H1 (cell line): Measurements from ENCODE around the gene HIVEP2. TPM values are rescaled to one million over a fixed set of nuclear protein-coding genes. Genes with fewer than 3 reads are reported as not detected.

Experiments used
- CTCF ChIA-PET: fragments of 300-600 bp; sonication (Branson Sonifier 250); formaldehyde crosslinking; loops from one replicate; lab custom pipeline; 2021; ENCODE audit not compliant: partially characterized antibody; lab: Charles Lee
- POLR2A ChIA-PET: fragments of 300-600 bp; sonication (Branson Sonifier 250); formaldehyde crosslinking; loops from one replicate; lab custom pipeline; 2021; ENCODE audit warnings: inconsistent platforms; ENCODE audit not compliant: partially characterized antibody; lab: Charles Lee
- DNase-seq, 2 experiments: peaks; one replicate each; pipeline versions ENCODE4 v3.0.0 to v3.0.0-alpha.2; 2010 to 2022; ENCODE audit warnings: low spot score in 2 of 2, low read depth in 1 of 2, mixed read lengths in 1 of 2
- FAIRE-seq: peaks from 2 replicates; lab custom pipeline; 2011; peaks lifted over from hg19 to GRCh38; lab: Jason Lieb, UNC
- H2AFZ ChIP-seq: 2 replicates; pipeline ENCODE4 v1.8.1; 2012; ENCODE audit warnings: low read length, inconsistent platforms
- H2AK5ac ChIP-seq: 2 replicates; pipeline ENCODE4 v1.6.1; 2013; ENCODE audit warnings: low read depth, low read length
- H2BK120ac ChIP-seq: replicated peaks from 2 replicates; pipeline ENCODE3; 2013; ENCODE audit warnings: low read depth, low read length, inconsistent platforms
- H2BK12ac ChIP-seq: 2 replicates; pipeline ENCODE4 v1.6.1; 2013; ENCODE audit warnings: low read depth, low read length
- H2BK15ac ChIP-seq: 2 replicates; pipeline ENCODE4 v1.6.1; 2013; ENCODE audit warnings: low read length
- H2BK20ac ChIP-seq: 2 replicates; pipeline ENCODE4 v1.6.1; 2013; ENCODE audit warnings: low read length
- H2BK5ac ChIP-seq: 2 replicates; pipeline ENCODE4 v1.6.1; 2013; ENCODE audit warnings: low read depth, low read length
- H3K14ac ChIP-seq: 2 replicates; pipeline ENCODE4 v1.6.1; 2013; ENCODE audit warnings: inconsistent platforms; ENCODE audit not compliant: insufficient read length
- H3K18ac ChIP-seq: 2 replicates; pipeline ENCODE4 v1.6.1; 2013; ENCODE audit warnings: low read length; ENCODE audit errors: extremely low read depth
- H3K23ac ChIP-seq: 2 replicates; pipeline ENCODE4 v1.6.1; 2013; ENCODE audit warnings: inconsistent platforms; ENCODE audit not compliant: insufficient read length
- H3K23me2 ChIP-seq: 2 replicates; pipeline ENCODE4 v1.6.1; 2013; ENCODE audit warnings: low read depth, low read length
- H3K27ac ChIP-seq: 2 replicates; pipeline ENCODE4 v1.6.1; 2011; ENCODE audit warnings: low read depth, low read length, inconsistent platforms
- H3K27me3 ChIP-seq, 4 experiments: replicated peaks in 1 of 4; 1 replicate in 1 of 4; 2 replicates in 3 of 4; pipeline versions ENCODE4 v1.6.1 to v1.8.1; 2011 to 2013; ENCODE audit warnings: low read length in 3 of 4, mild to moderate bottlenecking in 3 of 4, inconsistent platforms in 2 of 4, mixed read lengths in 2 of 4, moderate library complexity in 1 of 4; ENCODE audit not compliant: control insufficient read depth in 3 of 4, insufficient read depth in 3 of 4; ENCODE audit errors: extremely low read depth in 1 of 4
- H3K36me3 ChIP-seq, 4 experiments: 2 replicates each; pipeline versions ENCODE4 v1.6.1 to v1.8.1; 2011 to 2013; ENCODE audit warnings: mild to moderate bottlenecking in 4 of 4, low read length in 3 of 4, moderate library complexity in 2 of 4, control low read depth in 1 of 4, inconsistent platforms in 1 of 4; ENCODE audit not compliant: insufficient read depth in 4 of 4, control insufficient read depth in 2 of 4
- H3K4ac ChIP-seq: replicated peaks from 2 replicates; pipeline ENCODE3; 2013; ENCODE audit warnings: low read length, low read depth, mixed read lengths, inconsistent platforms; ENCODE audit not compliant: insufficient read length
- H3K4me1 ChIP-seq, 4 experiments: replicated peaks in 1 of 4; 1 replicate in 1 of 4; 2 replicates in 3 of 4; pipeline versions ENCODE4 v1.6.1 to v1.8.1; 2011 to 2013; ENCODE audit warnings: low read length in 3 of 4, inconsistent platforms in 2 of 4, mixed read lengths in 1 of 4; ENCODE audit not compliant: insufficient read depth in 4 of 4, control insufficient read depth in 3 of 4
- H3K4me2 ChIP-seq, 2 experiments: 2 replicates each; pipeline versions ENCODE4 v1.6.1 to v1.8.1; 2011 to 2013; ENCODE audit warnings: low read depth in 2 of 2, low read length in 2 of 2, control low read depth in 1 of 2, inconsistent platforms in 1 of 2, mild to moderate bottlenecking in 1 of 2; ENCODE audit not compliant: insufficient read depth in 1 of 2
- H3K4me3 ChIP-seq, 4 experiments: fragments of 200-600, 300-600 bp in 1 of 4; sonication (generic), shearing (Covaris generic), sonication (Bioruptor Twin) in 1 of 4; 2 replicates each; pipeline versions ENCODE4 v1.5.1 to v1.8.1; 2011 to 2016; ENCODE audit warnings: low read length in 4 of 4, low read depth in 3 of 4, control low read depth in 2 of 4, inconsistent platforms in 2 of 4, mild to moderate bottlenecking in 2 of 4, mixed read lengths in 1 of 4, moderate library complexity in 1 of 4; ENCODE audit not compliant: insufficient read depth in 2 of 4; ENCODE audit errors: extremely low read depth in 1 of 4
- H3K56ac ChIP-seq: replicated peaks from 2 replicates; pipeline ENCODE3; 2013; ENCODE audit warnings: low read depth, mild to moderate bottlenecking, mixed read lengths, low read length, inconsistent platforms; ENCODE audit not compliant: insufficient read length
- H3K79me1 ChIP-seq: 2 replicates; pipeline ENCODE4 v1.6.1; 2013; ENCODE audit warnings: low read depth, low read length, control low read depth
- H3K79me2 ChIP-seq, 2 experiments: 2 replicates each; pipeline versions ENCODE4 v1.6.1 to v1.8.1; 2012 to 2013; ENCODE audit warnings: low read length in 2 of 2, mild to moderate bottlenecking in 2 of 2, inconsistent platforms in 1 of 2; ENCODE audit not compliant: insufficient read depth in 2 of 2, control insufficient read depth in 1 of 2
- H3K9ac ChIP-seq, 4 experiments: replicated peaks in 1 of 4; 1 replicate in 1 of 4; 2 replicates in 3 of 4; pipeline versions ENCODE4 v1.6.1 to v1.8.1; 2011 to 2013; ENCODE audit warnings: low read depth in 3 of 4, low read length in 3 of 4, control low read depth in 2 of 4, mild to moderate bottlenecking in 2 of 4, moderate library complexity in 2 of 4, inconsistent platforms in 1 of 4; ENCODE audit errors: extremely low read depth in 1 of 4
- H3K9me3 ChIP-seq, 2 experiments: 2 replicates each; pipeline versions ENCODE4 v1.6.1 to v1.8.1; 2012 to 2013; ENCODE audit warnings: mild to moderate bottlenecking in 2 of 2, moderate library complexity in 2 of 2, control low read depth in 1 of 2, inconsistent platforms in 1 of 2, low read depth in 1 of 2, low read length in 1 of 2, mixed read lengths in 1 of 2; ENCODE audit not compliant: insufficient read depth in 2 of 2
- H4K20me1 ChIP-seq, 2 experiments: replicated peaks in 1 of 2; 2 replicates each; pipeline versions ENCODE3 to v1.8.1; 2011 to 2013; ENCODE audit warnings: inconsistent platforms in 2 of 2, low read length in 2 of 2, mild to moderate bottlenecking in 1 of 2; ENCODE audit not compliant: insufficient read depth in 2 of 2, control insufficient read depth in 1 of 2
- H4K5ac ChIP-seq: 2 replicates; pipeline ENCODE4 v1.6.1; 2013; ENCODE audit warnings: low read length, low read depth, mixed read lengths, inconsistent platforms; ENCODE audit not compliant: insufficient read length
- H4K8ac ChIP-seq: 2 replicates; pipeline ENCODE4 v1.8.0; 2013; ENCODE audit warnings: mild to moderate bottlenecking, moderate library complexity, low read length, inconsistent platforms; ENCODE audit not compliant: insufficient read depth; ENCODE audit errors: extremely low read depth
- H4K91ac ChIP-seq: replicated peaks from 2 replicates; pipeline ENCODE3; 2013; ENCODE audit warnings: low read length, mixed read lengths, inconsistent platforms; ENCODE audit not compliant: insufficient read length
- CTBP2 ChIP-seq: IDR thresholded peaks from 2 replicates; pipeline ENCODE4 v1.7.0; 2011; ENCODE audit warnings: borderline replicate concordance, mild to moderate bottlenecking, moderate library complexity, mixed read lengths, low read length; ENCODE audit not compliant: insufficient read depth, insufficient read length
- EGR1 ChIP-seq: IDR thresholded peaks from 2 replicates; pipeline ENCODE4 v1.6.1; 2011; ENCODE audit warnings: low read depth, low read length, borderline replicate concordance
- EP300 ChIP-seq, 2 experiments: IDR thresholded peaks; 1 replicate in 1 of 2; 2 replicates in 1 of 2; pipeline ENCODE4 v1.6.1; 2011 to 2012; ENCODE audit warnings: low read depth in 2 of 2, low read length in 2 of 2, mild to moderate bottlenecking in 2 of 2, borderline replicate concordance in 1 of 2, inconsistent platforms in 1 of 2, moderate library complexity in 1 of 2
- GABPA ChIP-seq: IDR thresholded peaks from 2 replicates; pipeline ENCODE4 v1.6.1; 2011; ENCODE audit warnings: mild to moderate bottlenecking, low read length, moderate library complexity, borderline replicate concordance; ENCODE audit not compliant: insufficient read depth
- MAFK ChIP-seq: IDR thresholded peaks from 2 replicates; pipeline ENCODE4 v1.6.1; 2012; ENCODE audit warnings: low read depth, mild to moderate bottlenecking, improper control_type of control experiment, low read length
- POLR2A ChIP-seq, 2 experiments: IDR thresholded peaks; 1 replicate in 1 of 2; 2 replicates in 1 of 2; pipeline ENCODE4 v1.6.1; 2011; ENCODE audit warnings: low read depth in 2 of 2, low read length in 2 of 2, mild to moderate bottlenecking in 2 of 2; ENCODE audit errors: control extremely low read depth in 1 of 2
- RNF2 ChIP-seq: fragments of 200-900, 300-1000 bp; sonication (generic); IDR thresholded peaks from 2 replicates; pipeline ENCODE4 v1.7.1; 2016; ENCODE audit warnings: borderline replicate concordance, low read depth, mild to moderate bottlenecking, antibody characterized with exemption, low read length; ENCODE audit not compliant: poor library complexity, severe bottlenecking; ENCODE audit errors: missing control alignments
- WGBS, 2 experiments: shearing (Covaris generic) in 1 of 2; methylation state at CpG; one replicate each; pipeline versions ENCODE4 v1.1.6 to v1.1.7; 2013 to 2015; ENCODE audit warnings: low lambda C conversion rate in 2 of 2, mixed read lengths in 2 of 2, inconsistent platforms in 1 of 2, low coverage in 1 of 2, missing lambda C conversion rate in 1 of 2; ENCODE audit not compliant: insufficient replicate concordance in 2 of 2, insufficient coverage in 1 of 2, insufficient read length in 1 of 2; ENCODE audit errors: extremely low coverage in 1 of 2, missing lambda C conversion rate in 1 of 2; 5-methylcytosine and 5-hydroxymethylcytosine counted together
- polyA plus RNA-seq, 7 experiments: library from polyadenylated mRNA; depleted of rRNA in 3 of 7; stranded (reverse) in 5 of 7; unstranded in 2 of 7; fragments of >200 nt in 5 of 7; fragments of 200-250 nt in 2 of 7; gene quantifications; 1 replicate in 5 of 7; 2 replicates in 1 of 7; 4 replicates in 1 of 7; pipeline versions ENCODE4 v1.2.1 to v1.2.3, GENCODE V29; 2011 to 2013; ENCODE audit warnings: missing spikeins in 2 of 7, mixed read lengths in 2 of 7
- total RNA-seq: library from RNA; stranded (reverse); fragmentation: NEBNext Ultra II Directional; extraction: Animal tissue kit (Norgen Biotek cat#: 25700); gene quantifications from 2 replicates; pipeline ENCODE4 v1.2.1, GENCODE V29; 2021

The HIVEP2 gene
- total and polyA plus RNA-seq, 2 of the 8 experiments (the other 6 are each of a cell fraction or from before 2014, with no cell fraction given) = 2.2 to 6.1 TPM

- Histone ChIP-seq H3K79me2 (0 out of 4 replicates have a peak, but pooled peaks cover 0 to 4% of the 10 kb centered on the region in 2 experiments), H4K91ac (no peak overlapping the region), H3K23me2 (no peaks in the 10 kb centered on the region), H3K4me1 (peaks cover 0 to 4% (median 2%) of the 10 kb centered on the region in 4 experiments; a peak in 2 of 7 replicates), H3K9ac (no peak overlapping the region), H2BK20ac (no peak overlapping the region), H3K4ac (no peak overlapping the region), H4K5ac (no peak overlapping the region), H2AFZ (no peak overlapping the region), H3K18ac (0 out of 2 replicates have a peak overlapping the region, but pooled peaks have one; percentile 39), H3K4me3 (no peak overlapping the region), H3K36me3 (no peaks in the 10 kb centered on the region), H3K27ac (no peak overlapping the region), H3K79me1 (peaks cover 4% of the 10 kb centered on the region; the same call in 1 of the 2 replicates), H3K4me2 (no peak overlapping the region), H3K9me3 (no peaks in the 10 kb centered on the region), H4K8ac (no peak overlapping the region), H2BK120ac (no peak overlapping the region), H3K27me3 (no peaks in the 10 kb centered on the region), H3K23ac (no peak overlapping the region), H3K14ac (no peak overlapping the region), H3K56ac (no peak overlapping the region), H4K20me1 (no peaks in the 10 kb centered on the region), H2BK5ac (no peak overlapping the region), H2BK15ac (no peak overlapping the region), H2AK5ac (no peak overlapping the region), H2BK12ac (no peak overlapping the region)
- ChIA-PET POLR2A (no interaction called here), CTCF (no interaction called here)
- no peak for FAIRE-seq
- DNase-seq = no peak
- 72% methylated on average over 4 of the region's 4 CpGs; no CpG with 5 or more reads in 1 of the 2 experiments for WGBS, 2 experiments
- TF ChIP-seq EGR1 = no peak
- no peak for TF ChIP-seq EP300 (IDR thresholded peaks at IDR 0.05; ENCODE audit: borderline replicate concordance in 1 of 2, low read depth in 2 of 2, low read length in 2 of 2)
- no peak for TF ChIP-seq MAFK
- no peak for TF ChIP-seq CTBP2
- no peak for TF ChIP-seq POLR2A (IDR thresholded peaks at IDR 0.05; ENCODE audit: control extremely low read depth in 1 of 2, low read depth in 2 of 2, low read length in 2 of 2)
- no peak for TF ChIP-seq RNF2
- TF ChIP-seq GABPA = no peak
Measured at GRCh38 chr6:142902636-142903053, 42.3 kb downstream of the HIVEP2 start.
